WI38 (cell line): ENCODE results near the gene F7.

ENCODE experiments used
- H3K4me3 ChIP-seq: 2 replicates; pipeline ENCODE4 v1.5.1; 2011; ENCODE audit warnings: low read depth, mild to moderate bottlenecking, control low read depth, low read length
- CTCF ChIP-seq: IDR thresholded peaks from 2 replicates; pipeline ENCODE4 v1.5.1; 2012; ENCODE audit warnings: low read depth, mild to moderate bottlenecking, control low read depth, low read length

The F7 gene

GRCh38 chr13:113084094-113084942 lies 21.3 kb upstream of the F7 start:
- no peak overlapping the region for H3K4me3 ChIP-seq
- TF ChIP-seq CTCF, result no peak

- no peak for TF ChIP-seq CTCF
- H3K4me3 ChIP-seq, result no peak overlapping the region
Measured at GRCh38 chr13:113084943-113085540, 20.5 kb upstream of the F7 start.

- TF ChIP-seq CTCF, result peak; percentile 17
- no peak overlapping the region for H3K4me3 ChIP-seq
Measured at GRCh38 chr13:113086031-113086750, 19.4 kb upstream of the F7 start.

GRCh38 chr13:113086991-113087922 lies 18.3 kb upstream of the F7 start:
- no peak for TF ChIP-seq CTCF
- no peak overlapping the region for H3K4me3 ChIP-seq

GRCh38 chr13:113087923-113088690 lies 17.5 kb upstream of the F7 start:
- TF ChIP-seq CTCF, result no peak
- H3K4me3 ChIP-seq, result no peak overlapping the region

GRCh38 chr13:113088691-113089020 lies 16.9 kb upstream of the F7 start:
- TF ChIP-seq CTCF, result no peak
- no peak overlapping the region for H3K4me3 ChIP-seq
